Muscle layer of duodenum (tissue), 2 donors: Measurements from ENCODE around the gene DUSP10.
A peak's percentile ranks its signal among the peaks of the same experiment; 100 is the strongest.

Source experiments
- H3K27ac ChIP-seq: one replicate; pipeline ENCODE4 v1.7.0; 2013; ENCODE audit warnings: mild to moderate bottlenecking, low read length
- H3K27me3 ChIP-seq: one replicate; pipeline ENCODE4 v1.7.0; 2013; ENCODE audit warnings: low read depth, mild to moderate bottlenecking, control low read depth, low read length
- H3K36me3 ChIP-seq, 2 donors: one replicate each; pipeline ENCODE4 v1.7.0; 2013; ENCODE audit warnings: low read length in 2 of 2, control low read depth in 1 of 2, mild to moderate bottlenecking in 1 of 2; ENCODE audit not compliant: insufficient read depth in 2 of 2, control insufficient read depth in 1 of 2
- H3K4me1 ChIP-seq, 2 donors: one replicate each; pipeline ENCODE4 v1.7.0; 2013; ENCODE audit warnings: low read length in 2 of 2, mild to moderate bottlenecking in 2 of 2, control low read depth in 1 of 2, moderate library complexity in 1 of 2; ENCODE audit not compliant: insufficient read depth in 2 of 2, control insufficient read depth in 1 of 2
- H3K4me3 ChIP-seq, 2 donors: one replicate each; pipeline ENCODE4 v1.7.0; 2013; ENCODE audit warnings: low read length in 2 of 2, low read depth in 1 of 2, mild to moderate bottlenecking in 1 of 2
- H3K9me3 ChIP-seq, 2 donors: one replicate each; pipeline ENCODE4 v1.7.0; 2013; ENCODE audit warnings: low read length in 2 of 2, control low read depth in 1 of 2, mild to moderate bottlenecking in 1 of 2; ENCODE audit not compliant: control insufficient read depth in 1 of 2
- donor health status: healthy.

The DUSP10 gene

DNA sequence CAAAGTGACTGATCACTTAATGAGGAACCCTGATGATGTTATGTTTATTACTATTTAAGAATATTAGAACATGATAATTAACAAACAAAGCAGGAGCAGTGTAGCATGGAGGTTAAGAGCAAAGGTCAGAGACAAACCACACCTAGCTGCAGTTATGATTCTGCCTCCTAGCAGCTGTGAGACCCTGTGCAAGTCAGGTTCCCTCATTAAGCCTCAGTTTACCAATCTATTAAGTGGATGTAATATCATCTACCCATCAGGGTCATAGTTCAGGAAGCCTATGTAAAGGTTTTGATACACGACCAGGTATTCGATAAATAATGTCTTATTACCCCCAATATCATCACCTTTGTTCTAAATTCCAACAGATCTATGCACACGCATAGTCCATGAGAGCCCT, 32.0 kb downstream of the DUSP10 start:
- Histone ChIP-seq H3K9me3 (no peaks in the 10 kb centered on the region), H3K27ac (peak overlapping the region; percentile 81), H3K4me3 (no peak overlapping the region), H3K4me1 (peaks cover 27 to 50% of the 10 kb centered on the region in 2 donors), H3K36me3 (peaks cover 3 to 5% of the 10 kb centered on the region in 2 donors), H3K27me3 (no peaks in the 10 kb centered on the region)

- no peaks in the 10 kb centered on the region for H3K9me3 ChIP-seq
- no peaks in the 10 kb centered on the region for H3K27me3 ChIP-seq
- H3K4me3 ChIP-seq, result no peak overlapping the region
- H3K27ac ChIP-seq, result peak overlapping the region; percentile 81
- H3K36me3 ChIP-seq, result peaks cover 5% of the 10 kb centered on the region in 2 donors
- peaks cover 25 to 50% of the 10 kb centered on the region in 2 donors for H3K4me1 ChIP-seq
Measured at GRCh38 chr1:221708987-221709386, 32.9 kb downstream of the DUSP10 start.

DNA sequence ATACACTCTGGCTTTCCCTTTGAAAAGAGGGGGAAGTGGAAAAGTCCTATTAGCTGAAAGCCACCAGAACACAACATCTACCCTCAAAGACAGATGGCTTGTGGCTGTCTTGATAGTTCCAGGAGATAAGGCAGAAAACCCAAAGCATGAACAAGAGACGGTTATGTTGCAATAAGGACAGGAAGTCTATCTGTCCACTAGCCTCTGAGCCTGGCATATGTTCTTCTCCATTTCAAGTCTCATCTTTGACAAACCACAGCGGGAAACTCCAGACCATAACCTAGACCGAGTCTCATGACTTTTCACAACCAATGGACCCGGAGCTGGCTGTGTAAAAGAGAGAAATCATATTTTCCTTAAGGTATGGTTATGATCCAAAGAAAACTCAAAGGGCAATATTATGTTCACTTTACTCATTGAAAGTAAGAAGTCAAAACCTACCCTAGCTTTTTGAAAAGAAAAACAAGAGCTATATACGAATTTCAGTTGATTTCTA, 33.8 kb downstream of the DUSP10 start:
- H3K4me1 ChIP-seq, result peaks cover 25 to 55% of the 10 kb centered on the region in 2 donors
- peaks cover 5% of the 10 kb centered on the region in 2 donors for H3K36me3 ChIP-seq
- H3K4me3 ChIP-seq, result no peak overlapping the region
- no peaks in the 10 kb centered on the region for H3K9me3 ChIP-seq
- no peaks in the 10 kb centered on the region for H3K27me3 ChIP-seq
- peak overlapping the region; percentile 81 for H3K27ac ChIP-seq

DNA sequence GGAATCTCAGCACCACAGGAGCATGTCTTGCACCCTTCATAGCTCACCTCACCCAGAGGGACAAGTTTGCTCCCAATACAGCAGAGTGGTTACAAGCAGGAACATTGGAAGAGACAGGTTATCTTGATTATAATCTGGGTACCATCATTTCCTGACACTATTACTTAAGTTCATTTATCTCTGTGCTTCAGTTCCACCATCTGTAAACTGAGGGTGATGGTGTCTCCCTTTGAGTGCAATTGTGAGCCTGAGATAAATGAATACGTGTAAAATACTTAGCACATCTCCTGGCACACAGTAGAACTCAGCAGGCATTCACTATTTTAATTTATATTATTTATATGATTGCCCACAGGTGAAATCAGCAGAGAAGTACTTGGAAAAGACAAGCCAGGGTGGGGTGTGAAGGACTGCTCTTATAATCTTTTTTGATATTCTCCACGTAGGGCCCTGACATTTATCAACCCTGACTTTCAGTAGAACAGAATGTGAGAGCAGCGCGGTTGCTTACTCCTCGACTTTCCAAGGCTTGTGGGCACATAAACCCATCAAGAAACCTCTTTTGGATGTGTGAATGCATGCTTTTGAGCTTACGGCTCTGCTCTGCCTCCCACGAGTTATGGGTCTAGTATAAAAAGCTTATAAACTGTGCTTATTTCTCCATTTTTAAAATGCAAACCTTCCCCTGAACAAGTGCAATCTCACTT, 34.9 kb downstream of the DUSP10 start:
- peak overlapping the region; percentile 5 for H3K27ac ChIP-seq
- no peaks in the 10 kb centered on the region for H3K27me3 ChIP-seq
- H3K4me1 ChIP-seq, result peaks cover 25 to 46% of the 10 kb centered on the region in 2 donors
- H3K4me3 ChIP-seq, result no peak overlapping the region
- peaks cover 9 to 11% of the 10 kb centered on the region in 2 donors for H3K36me3 ChIP-seq
- no peaks in the 10 kb centered on the region for H3K9me3 ChIP-seq

DNA sequence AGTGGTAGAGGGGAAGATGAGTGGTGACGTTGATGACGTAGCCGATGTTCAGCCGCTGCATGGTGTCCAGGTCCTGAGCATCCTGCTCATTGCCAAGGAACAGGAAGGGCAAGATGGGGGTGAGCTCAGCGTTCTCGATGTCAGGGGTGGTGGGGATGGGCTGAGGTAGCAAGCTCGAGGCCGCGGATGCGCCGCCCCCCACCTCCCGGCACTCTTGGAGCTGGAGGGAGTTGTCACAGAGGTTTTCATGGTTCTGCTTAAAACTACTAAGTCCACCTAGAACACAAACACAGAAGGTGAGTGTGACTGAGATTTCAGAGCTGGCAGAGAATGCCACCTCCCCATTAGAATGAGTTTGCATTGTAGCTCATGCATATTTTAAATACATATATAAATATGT, 35.7 kb downstream of the DUSP10 start:
- Histone ChIP-seq H3K27ac (no peak overlapping the region), H3K36me3 (peaks cover 9 to 11% of the 10 kb centered on the region in 2 donors)

DNA sequence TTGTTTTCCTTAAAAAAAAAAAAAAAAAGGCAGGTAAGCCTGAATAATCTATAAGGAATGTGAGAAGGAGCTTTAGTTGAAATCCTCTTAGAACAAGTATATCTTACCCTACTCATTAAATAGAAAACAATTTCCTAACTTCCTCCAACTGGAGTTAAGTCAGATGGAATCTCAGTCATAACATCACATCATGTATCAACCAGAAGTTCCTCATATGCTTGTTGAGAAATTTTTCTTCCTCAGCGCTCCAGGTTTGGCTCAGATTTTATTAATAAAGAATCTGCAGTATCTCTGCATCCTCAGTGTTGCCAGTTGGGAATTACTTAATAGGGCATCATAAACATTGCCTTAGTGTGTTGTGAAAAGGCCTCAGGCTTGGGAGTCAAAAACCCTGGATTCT, 37.6 kb downstream of the DUSP10 start:
- no peaks in the 10 kb centered on the region for H3K9me3 ChIP-seq
- peaks cover 9 to 11% of the 10 kb centered on the region in 2 donors for H3K36me3 ChIP-seq
- H3K27me3 ChIP-seq, result no peaks in the 10 kb centered on the region
- H3K4me1 ChIP-seq, result peaks cover 12 to 22% of the 10 kb centered on the region in 2 donors
- H3K27ac ChIP-seq, result peak overlapping the region; percentile 40
- no peak overlapping the region for H3K4me3 ChIP-seq

More for the DNA sequence above, 35.7 kb downstream of the DUSP10 start:
- no peak overlapping the region for H3K4me3 ChIP-seq
- no peaks in the 10 kb centered on the region for H3K9me3 ChIP-seq
- peaks cover 25 to 40% of the 10 kb centered on the region in 2 donors for H3K4me1 ChIP-seq
- no peaks in the 10 kb centered on the region for H3K27me3 ChIP-seq

DNA sequence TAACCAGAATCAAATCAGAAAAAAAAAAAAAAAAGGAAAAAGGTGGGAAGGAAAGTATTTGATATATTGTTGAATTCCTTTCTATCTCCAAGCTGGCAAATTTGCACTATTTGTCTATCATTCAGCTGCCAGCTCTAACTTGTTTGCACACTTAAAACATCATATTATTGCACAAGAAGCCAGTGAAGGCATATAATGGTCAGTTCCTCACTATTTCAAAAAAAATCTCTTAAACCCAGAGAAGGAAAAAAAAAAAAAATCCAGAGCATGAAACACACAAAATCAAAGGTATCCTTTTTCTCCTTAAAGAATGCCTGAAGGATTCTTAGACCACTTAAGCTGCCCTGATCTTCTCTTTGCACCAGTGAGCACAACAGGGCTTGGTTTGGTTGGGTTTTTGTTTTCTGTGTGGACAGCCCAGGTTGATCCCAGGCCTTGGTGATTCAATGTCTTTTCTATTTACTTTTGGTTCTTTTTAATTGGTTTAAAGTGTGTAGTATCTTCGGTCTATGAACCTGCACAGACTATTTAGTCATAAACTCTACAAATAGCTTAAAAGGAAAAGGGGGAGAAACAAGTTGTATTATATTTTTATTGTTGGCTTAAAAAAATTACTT, 40.2 kb downstream of the DUSP10 start:
- H3K4me3 ChIP-seq, result no peak overlapping the region
- no peak overlapping the region for H3K27ac ChIP-seq
- no peaks in the 10 kb centered on the region for H3K9me3 ChIP-seq
- H3K4me1 ChIP-seq, result peaks cover 0 to 22% of the 10 kb centered on the region in 2 donors
- peaks cover 9 to 11% of the 10 kb centered on the region in 2 donors for H3K36me3 ChIP-seq
- no peaks in the 10 kb centered on the region for H3K27me3 ChIP-seq

DNA sequence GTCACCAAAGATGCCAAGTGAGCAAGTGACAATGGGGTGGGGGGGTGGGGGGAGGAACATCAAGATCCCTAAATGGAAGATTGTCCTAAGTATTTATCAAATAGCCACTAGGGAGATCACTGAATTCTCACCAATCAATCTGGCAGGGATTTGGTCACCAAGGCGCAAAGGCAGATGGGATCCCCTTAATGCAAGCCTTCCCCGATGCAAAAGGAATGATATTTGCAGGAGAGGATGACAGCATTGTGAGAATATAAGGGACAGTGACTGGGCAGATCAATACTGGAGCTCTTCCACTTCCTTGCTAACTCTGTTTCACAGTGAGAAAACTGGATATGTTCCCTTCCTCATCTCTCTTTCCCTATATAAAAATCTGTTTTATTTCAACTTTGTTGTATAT, 40.9 kb downstream of the DUSP10 start:
- H3K4me3 ChIP-seq, result no peak overlapping the region

GRCh38 chr1:221700536-221700935, 41.4 kb downstream of the DUSP10 start:
- H3K9me3 ChIP-seq, result no peaks in the 10 kb centered on the region
- H3K4me1 ChIP-seq, result peaks cover 0 to 20% of the 10 kb centered on the region in 2 donors
- no peak overlapping the region for H3K4me3 ChIP-seq
- no peak overlapping the region for H3K27ac ChIP-seq
- peaks cover 6 to 8% of the 10 kb centered on the region in 2 donors for H3K36me3 ChIP-seq
- no peaks in the 10 kb centered on the region for H3K27me3 ChIP-seq

More for the DNA sequence above, 40.9 kb downstream of the DUSP10 start:
- peaks cover 0 to 20% of the 10 kb centered on the region in 2 donors for H3K4me1 ChIP-seq
- no peaks in the 10 kb centered on the region for H3K9me3 ChIP-seq
- peaks cover 9% of the 10 kb centered on the region in 2 donors for H3K36me3 ChIP-seq
- no peaks in the 10 kb centered on the region for H3K27me3 ChIP-seq
- no peak overlapping the region for H3K27ac ChIP-seq

DNA sequence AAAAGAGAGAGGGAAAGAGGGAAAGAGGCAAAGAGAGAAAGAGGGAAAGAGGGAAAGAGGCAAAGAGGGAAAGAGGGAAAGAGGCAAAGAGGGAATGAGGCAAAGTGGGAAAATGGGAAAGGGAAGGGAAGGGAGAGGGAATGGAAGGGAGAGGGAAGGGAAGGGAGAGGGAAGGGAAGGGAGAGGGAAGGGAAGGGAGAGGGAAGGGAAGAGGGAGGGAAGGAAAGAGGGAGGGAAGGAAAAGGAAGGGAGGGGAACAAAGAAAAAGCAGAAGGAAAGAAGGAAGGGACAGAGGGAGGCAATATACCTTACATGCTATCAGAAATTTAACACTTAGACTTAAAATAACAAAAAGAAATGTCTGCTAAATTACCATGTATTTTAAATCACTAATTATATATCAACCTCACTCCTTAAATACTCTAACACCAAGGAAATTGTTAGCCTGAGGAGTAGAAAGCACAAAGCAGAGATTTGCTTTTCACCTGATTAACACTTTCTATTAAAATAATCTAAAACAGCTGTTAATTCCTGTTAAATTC, 41.8 kb downstream of the DUSP10 start:
- H3K4me3 ChIP-seq, result no peak overlapping the region
- H3K27me3 ChIP-seq, result no peaks in the 10 kb centered on the region
- peaks cover 0 to 20% of the 10 kb centered on the region in 2 donors for H3K4me1 ChIP-seq
- H3K36me3 ChIP-seq, result peaks cover 4 to 8% of the 10 kb centered on the region in 2 donors
- H3K27ac ChIP-seq, result no peak overlapping the region
- H3K9me3 ChIP-seq, result no peaks in the 10 kb centered on the region

GRCh38 chr1:221699577-221699976, 42.3 kb downstream of the DUSP10 start:
- Histone ChIP-seq H3K36me3 (peaks cover 4 to 7% of the 10 kb centered on the region in 2 donors), H3K9me3 (no peaks in the 10 kb centered on the region), H3K27ac (no peak overlapping the region), H3K4me3 (no peak overlapping the region), H3K27me3 (no peaks in the 10 kb centered on the region), H3K4me1 (peaks cover 0 to 17% of the 10 kb centered on the region in 2 donors)
